Adipocyte (in vitro differentiated cells): ENCODE results near the gene RPS25.
A peak's percentile ranks its signal among the peaks of the same experiment; 100 is the strongest.
"Not testable (repeated sequence)": the region's sequence is repeated elsewhere in the genome, so short reads cannot be mapped to it uniquely, and the experiment has no call there.

Experiments used
- DNase-seq: peaks from one replicate; pipeline ENCODE4 v3.0.0-alpha.2; 2015; ENCODE audit warnings: low read depth
- H3K27me3 ChIP-seq: replicated peaks from 2 replicates; pipeline ENCODE4 v1.7.0; 2013; ENCODE audit warnings: mild to moderate bottlenecking, low read length, moderate library complexity; ENCODE audit not compliant: control insufficient read depth, insufficient read depth
- H3K36me3 ChIP-seq: 2 replicates; pipeline ENCODE4 v1.7.0; 2013; ENCODE audit warnings: low read length, mild to moderate bottlenecking, moderate library complexity; ENCODE audit not compliant: control insufficient read depth, insufficient read depth, severe bottlenecking
- H3K4me1 ChIP-seq: 2 replicates; pipeline ENCODE4 v1.7.0; 2013; ENCODE audit warnings: mild to moderate bottlenecking, low read length, moderate library complexity; ENCODE audit not compliant: control insufficient read depth, insufficient read depth
- H3K4me3 ChIP-seq: 2 replicates; pipeline ENCODE4 v1.7.0; 2013; ENCODE audit warnings: mild to moderate bottlenecking, low read length, moderate library complexity
- H3K9ac ChIP-seq: 2 replicates; pipeline ENCODE4 v1.7.0; 2013; ENCODE audit warnings: mild to moderate bottlenecking, low read length, moderate library complexity
- H3K9me3 ChIP-seq: 2 replicates; pipeline ENCODE4 v1.7.0; 2013; ENCODE audit warnings: mild to moderate bottlenecking, low read length, moderate library complexity; ENCODE audit not compliant: control insufficient read depth

The RPS25 gene

GRCh38 chr11:119014209-119014924 is 3.8 kb downstream of the RPS25 start:
- H3K9ac ChIP-seq, result no peak overlapping the region
- no peak overlapping the region for H3K4me3 ChIP-seq
- no peak for DNase-seq
- H3K9me3 ChIP-seq, result no peaks in the 10 kb centered on the region
- H3K27me3 ChIP-seq, result no peaks in the 10 kb centered on the region
- peaks cover 57% of the 10 kb centered on the region for H3K36me3 ChIP-seq
- H3K4me1 ChIP-seq, result peaks cover 15% of the 10 kb centered on the region

- no peaks in the 10 kb centered on the region for H3K9me3 ChIP-seq
- DNase-seq, result no peak
- H3K27me3 ChIP-seq, result no peaks in the 10 kb centered on the region
- H3K4me1 ChIP-seq, result peaks cover 15% of the 10 kb centered on the region
- H3K36me3 ChIP-seq, result peaks cover 61% of the 10 kb centered on the region
- no peak overlapping the region for H3K9ac ChIP-seq
- H3K4me3 ChIP-seq, result no peak overlapping the region
Measured at GRCh38 chr11:119012629-119013170, 5.4 kb downstream of the RPS25 start.

- Histone ChIP-seq H3K4me1 (peaks cover 9% of the 10 kb centered on the region), H3K4me3 (no peak overlapping the region), H3K9ac (no peak overlapping the region), H3K9me3 (no peaks in the 10 kb centered on the region), H3K27me3 (no peaks in the 10 kb centered on the region), H3K36me3 (peaks cover 66% of the 10 kb centered on the region)
- DNase-seq, result no peak
Measured at GRCh38 chr11:119011476-119012053, 6.6 kb downstream of the RPS25 start.

GRCh38 chr11:119006656-119007055 is 11.5 kb downstream of the RPS25 start:
- Histone ChIP-seq H3K9ac (no peak overlapping the region), H3K4me1 (no peaks in the 10 kb centered on the region), H3K4me3 (no peak overlapping the region), H3K27me3 (no peaks in the 10 kb centered on the region), H3K36me3 (peaks cover 42% of the 10 kb centered on the region), H3K9me3 (no peaks in the 10 kb centered on the region)
- no peak for DNase-seq

- no peaks in the 10 kb centered on the region for H3K9me3 ChIP-seq
- DNase-seq, result peak; percentile 17
- H3K4me1 ChIP-seq, result peaks cover 21% of the 10 kb centered on the region
- no peaks in the 10 kb centered on the region for H3K27me3 ChIP-seq
- H3K36me3 ChIP-seq, result peaks cover 35% of the 10 kb centered on the region
- no peak overlapping the region for H3K9ac ChIP-seq
- H3K4me3 ChIP-seq, result no peak overlapping the region
Measured at GRCh38 chr11:119000906-119001305, 17.2 kb downstream of the RPS25 start.

- DNase-seq, result peak; percentile 50
- peaks cover 33% of the 10 kb centered on the region for H3K36me3 ChIP-seq
Measured at GRCh38 chr11:118998822-118999221, 19.3 kb downstream of the RPS25 start.

GRCh38 chr11:118998388-118998717 is 19.8 kb downstream of the RPS25 start:
- peaks cover 21% of the 10 kb centered on the region for H3K4me1 ChIP-seq
- peak overlapping the region; percentile 89 for H3K4me3 ChIP-seq
- peak overlapping the region; percentile 91 for H3K9ac ChIP-seq
- no peaks in the 10 kb centered on the region for H3K27me3 ChIP-seq
- peaks cover 32% of the 10 kb centered on the region for H3K36me3 ChIP-seq
- H3K9me3 ChIP-seq, result no peaks in the 10 kb centered on the region
- no peak for DNase-seq

More at GRCh38 chr11:118998822-118999221, 19.3 kb downstream of the RPS25 start:
- H3K4me3 ChIP-seq, result peak overlapping the region; percentile 89
- H3K4me1 ChIP-seq, result peaks cover 21% of the 10 kb centered on the region
- H3K9ac ChIP-seq, result peak overlapping the region; percentile 91
- H3K27me3 ChIP-seq, result no peaks in the 10 kb centered on the region
- H3K9me3 ChIP-seq, result no peaks in the 10 kb centered on the region

- Histone ChIP-seq H3K4me1 (peaks cover 21% of the 10 kb centered on the region), H3K27me3 (no peaks in the 10 kb centered on the region), H3K4me3 (peak within 1 kb of the TSS; percentile 89), H3K9ac (peak within 1 kb of the TSS; percentile 91), H3K9me3 (no peaks in the 10 kb centered on the region), H3K36me3 (peaks cover 26% of the 10 kb centered on the region)
- peak; percentile 95 for DNase-seq
Measured at GRCh38 chr11:118997627-118998387, 20.3 kb downstream of the RPS25 start, which contains the start of gene CENATAC. CENATAC (plus strand) TSS chr11:118998138; CDS start chr11:118998198, 60 bp downstream.

GRCh38 chr11:118996926-118997626 is 21.1 kb downstream of the RPS25 start:
- H3K27me3 ChIP-seq, result no peaks in the 10 kb centered on the region
- no peaks in the 10 kb centered on the region for H3K9me3 ChIP-seq
- H3K36me3 ChIP-seq, result peaks cover 19% of the 10 kb centered on the region
- DNase-seq, result peak; percentile 43
- peak overlapping the region; percentile 89 for H3K4me3 ChIP-seq
- H3K4me1 ChIP-seq, result peaks cover 21% of the 10 kb centered on the region
- peak overlapping the region; percentile 91 for H3K9ac ChIP-seq

- H3K4me1 ChIP-seq, H3K9me3 ChIP-seq, H3K9ac ChIP-seq, DNase-seq, H3K36me3 ChIP-seq, H3K4me3 ChIP-seq, H3K27me3 ChIP-seq: not testable (repeated sequence)
Measured at GRCh38 chr11:118991486-118992038, 26.6 kb downstream of the RPS25 start.
